NCI-H1694 treated with DMSO at 0.1 percent for 48 hours (cell line): ENCODE measurements around the gene GNAT2.

Experiments used
- DNase-seq: peaks from one replicate; lab custom pipeline; 2025; lab: John Stamatoyannopoulos, UW

Gene GNAT2

DNA sequence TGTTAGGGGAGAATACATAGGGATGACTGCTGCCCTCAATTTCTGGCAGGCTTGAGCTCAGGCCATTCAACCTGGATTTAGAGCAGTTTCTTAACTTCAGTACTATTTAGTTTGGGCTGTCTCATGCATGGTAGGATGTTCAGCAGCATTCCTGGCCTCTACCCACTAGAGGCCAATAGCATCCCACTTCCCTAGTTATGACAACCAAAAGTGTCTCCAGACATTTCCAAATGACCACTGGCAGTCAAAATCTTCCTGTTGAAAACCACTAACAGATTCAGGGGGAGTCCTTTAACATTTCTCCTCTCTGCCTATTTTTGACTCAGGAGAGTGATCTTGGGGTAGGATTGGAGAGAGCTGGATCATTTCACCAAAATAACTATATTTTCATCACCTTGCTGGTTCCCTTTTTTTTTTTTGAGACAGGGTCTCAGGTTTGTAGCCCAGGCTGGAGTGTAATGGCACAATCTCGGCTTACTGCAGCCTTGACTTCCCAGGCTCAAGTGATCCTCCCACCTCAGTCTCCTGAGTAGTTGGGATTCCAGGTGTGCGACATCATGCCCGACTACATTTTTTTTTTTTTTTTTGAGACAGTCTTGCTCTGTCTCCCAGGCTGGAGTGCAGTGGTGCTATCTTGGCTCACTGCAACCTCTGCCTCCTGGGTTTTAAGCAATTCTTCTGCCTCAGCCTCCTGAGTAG lies 8.7 kb downstream of the GNAT2 start:
- no peak for DNase-seq

DNA sequence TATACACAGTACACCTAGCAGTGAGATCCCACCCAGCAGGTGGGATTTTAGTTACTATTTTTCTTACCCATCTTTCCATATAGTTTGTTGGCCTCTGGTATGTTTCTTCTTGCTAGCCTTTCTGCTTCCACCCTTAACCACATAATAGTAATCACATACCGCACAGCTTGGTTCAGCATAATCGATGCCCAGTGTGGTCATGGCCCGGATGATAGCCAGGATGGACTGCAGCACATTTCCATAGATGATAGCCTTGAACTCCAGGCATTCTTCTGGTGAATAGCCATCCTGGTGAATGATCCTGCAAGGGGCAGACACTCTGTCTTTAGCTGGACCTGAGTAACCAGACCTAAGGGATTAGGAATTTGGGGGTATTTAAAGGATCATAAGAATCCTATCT lies 9.5 kb downstream of the GNAT2 start:
- no peak for DNase-seq

DNA sequence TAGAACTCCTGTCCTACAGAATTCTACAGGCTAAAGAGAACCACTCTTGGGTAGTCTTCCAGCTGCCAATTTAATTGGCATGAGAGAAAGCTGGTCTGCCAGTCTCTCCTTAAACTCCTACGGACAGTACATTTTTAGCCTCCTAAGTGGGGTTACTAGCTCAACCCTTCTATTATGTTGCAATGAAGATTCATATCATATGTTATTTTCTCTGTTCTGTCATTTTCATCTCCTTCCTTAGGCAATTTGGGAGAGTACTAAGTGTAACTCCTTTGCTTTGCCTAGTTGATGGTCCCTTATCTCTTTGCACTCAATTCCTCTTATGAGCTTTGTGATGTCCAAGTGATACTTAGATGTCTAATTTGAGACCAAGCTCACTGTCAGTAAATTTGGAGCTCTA lies 14.0 kb downstream of the GNAT2 start:
- no peak for DNase-seq

- no peak for DNase-seq
Measured at GRCh38 chr1:109603229-109603628, 16.2 kb downstream of the GNAT2 start.

GRCh38 chr1:109598655-109599054 lies 20.8 kb downstream of the GNAT2 start:
- DNase-seq: no peak

GRCh38 chr1:109598156-109598555 lies 21.3 kb downstream of the GNAT2 start:
- DNase-seq: no peak

GRCh38 chr1:109595531-109595930 lies 23.9 kb downstream of the GNAT2 start:
- DNase-seq: no peak

DNA sequence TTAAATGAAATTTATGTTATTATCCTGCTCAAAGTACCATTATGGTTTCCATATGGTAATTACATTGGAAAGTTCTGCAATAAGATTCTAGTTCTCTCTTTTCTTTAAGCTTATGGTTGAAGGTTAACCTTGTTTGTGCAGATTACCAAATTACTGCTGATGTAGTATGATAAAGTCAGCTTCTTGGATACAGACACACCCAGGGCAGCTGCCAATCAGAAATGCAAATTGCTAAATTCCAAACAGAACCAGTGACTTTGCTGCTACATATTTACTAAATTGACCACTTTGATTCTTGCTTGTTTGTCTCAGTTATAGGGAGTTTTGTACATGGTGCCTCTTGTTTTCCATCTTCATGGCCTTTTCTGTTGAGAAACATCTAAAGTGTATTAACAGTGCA lies 26.5 kb downstream of the GNAT2 start:
- no peak for DNase-seq

GRCh38 chr1:109589679-109590078 lies 29.7 kb downstream of the GNAT2 start:
- DNase-seq: no peak

DNA sequence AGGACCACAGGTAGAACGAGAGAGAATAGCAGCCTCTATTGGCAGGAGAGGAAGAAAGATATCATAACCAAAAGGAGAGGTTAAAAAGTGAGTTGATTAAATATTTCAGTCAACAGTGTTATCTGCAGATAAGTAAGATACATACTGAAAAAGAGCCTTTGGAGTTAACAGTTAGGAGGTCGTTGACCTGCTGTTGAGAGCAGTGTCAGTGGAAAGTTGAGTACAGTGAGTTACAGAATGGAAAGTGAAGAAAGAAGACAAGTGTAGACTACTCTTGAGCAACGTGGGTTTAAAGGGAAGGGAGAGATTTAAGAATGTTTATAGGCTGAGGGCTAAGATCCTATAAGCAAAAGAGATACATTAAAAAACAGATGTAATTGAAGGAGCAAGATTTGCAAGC lies 30.2 kb downstream of the GNAT2 start:
- no peak for DNase-seq

DNA sequence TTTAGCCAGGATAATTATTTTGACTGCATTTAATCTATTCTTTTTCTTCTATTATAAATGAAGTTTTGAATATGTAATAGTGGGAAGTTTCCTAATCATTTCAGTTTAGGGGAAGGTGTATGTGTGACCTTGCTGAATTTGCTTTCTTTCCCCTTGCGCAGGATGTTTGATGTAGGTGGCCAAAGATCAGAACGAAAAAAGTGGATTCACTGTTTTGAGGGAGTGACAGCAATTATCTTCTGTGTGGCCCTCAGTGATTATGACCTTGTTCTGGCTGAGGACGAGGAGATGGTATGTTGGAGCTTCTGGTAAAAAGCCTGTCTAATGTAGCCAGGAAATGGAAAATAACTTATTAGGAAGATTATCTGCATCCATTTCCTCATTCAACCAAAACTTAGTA lies 33.4 kb downstream of the GNAT2 start:
- no peak for DNase-seq

- DNase-seq: no peak
Measured at GRCh38 chr1:109584766-109585165, 34.6 kb downstream of the GNAT2 start.

DNA sequence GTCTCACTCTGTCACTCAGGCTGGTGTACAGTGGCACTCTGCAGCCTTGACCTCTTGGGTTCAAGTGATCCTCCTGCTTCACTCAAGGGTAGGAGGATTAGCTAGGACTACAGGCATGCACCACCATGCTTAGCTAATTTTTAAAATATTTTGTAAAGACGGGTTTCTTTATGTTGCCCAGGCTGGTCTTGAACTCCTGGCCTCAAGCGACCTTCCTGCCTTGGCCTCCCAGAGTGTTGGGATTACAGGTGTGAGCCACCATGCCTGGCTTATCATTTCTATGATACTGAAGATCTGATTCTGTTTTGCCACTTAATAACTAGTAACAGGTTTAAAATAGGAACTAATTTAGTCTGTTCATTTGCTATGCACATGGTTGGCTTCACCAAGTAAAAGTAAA lies 37.4 kb downstream of the GNAT2 start:
- DNase-seq: no peak

DNA sequence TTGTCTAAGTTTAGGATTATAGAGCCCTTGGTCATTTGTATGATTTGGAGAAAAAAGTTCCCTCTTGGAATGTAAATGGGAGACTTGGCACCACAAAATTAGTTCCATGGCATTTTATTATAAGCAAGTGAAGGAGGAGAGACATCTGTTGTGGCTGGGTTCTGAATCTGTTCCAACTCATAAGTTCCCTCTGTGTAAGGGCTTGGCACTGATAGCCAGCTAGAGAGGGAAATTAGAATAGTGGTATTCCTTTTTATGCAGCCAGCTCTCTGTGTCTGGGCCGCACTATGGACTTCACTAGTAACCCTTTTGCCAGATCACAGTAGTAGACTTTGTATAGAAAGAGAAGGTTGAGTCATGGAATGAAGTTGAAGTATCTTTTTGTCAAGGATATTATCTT lies 39.9 kb downstream of the GNAT2 start:
- peak; percentile 72 for DNase-seq

DNA sequence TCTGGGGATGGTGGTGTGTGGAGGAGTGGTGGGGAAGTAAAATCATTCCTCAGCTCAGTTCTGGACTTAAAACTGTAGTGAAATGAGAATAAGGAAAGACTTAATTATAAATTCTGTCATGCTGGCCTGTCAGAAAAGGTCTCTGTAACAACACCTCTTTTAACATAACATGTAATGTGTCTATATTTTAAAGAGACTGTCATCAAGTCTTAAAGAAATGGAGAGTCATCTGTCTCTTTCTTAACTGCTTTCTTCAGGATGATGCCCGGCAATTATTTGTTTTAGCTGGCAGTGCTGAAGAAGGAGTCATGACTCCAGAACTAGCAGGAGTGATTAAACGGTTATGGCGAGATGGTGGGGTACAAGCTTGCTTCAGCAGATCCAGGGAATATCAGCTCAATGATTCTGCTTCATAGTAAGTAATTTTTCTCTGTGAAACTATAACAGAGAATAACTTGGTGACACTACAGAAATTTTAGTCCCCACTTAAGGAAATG lies 40.4 kb downstream of the GNAT2 start:
- DNase-seq: no peak

DNA sequence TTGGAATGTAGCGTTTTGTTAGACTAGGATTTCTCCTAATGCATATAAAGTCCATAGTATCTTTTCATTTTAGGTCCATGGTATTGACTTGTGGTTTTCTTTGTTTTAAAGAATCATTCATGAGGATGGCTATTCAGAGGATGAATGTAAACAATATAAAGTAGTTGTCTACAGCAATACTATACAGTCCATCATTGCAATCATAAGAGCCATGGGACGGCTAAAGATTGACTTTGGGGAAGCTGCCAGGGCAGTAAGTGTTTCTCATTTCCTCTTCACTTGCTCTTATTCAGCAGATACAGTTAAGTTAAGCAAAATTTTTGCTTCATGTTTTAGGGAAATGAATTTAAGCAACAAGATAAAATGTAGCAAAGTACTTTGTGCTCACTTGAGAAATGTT lies 45.6 kb downstream of the GNAT2 start:
- no peak for DNase-seq

DNA sequence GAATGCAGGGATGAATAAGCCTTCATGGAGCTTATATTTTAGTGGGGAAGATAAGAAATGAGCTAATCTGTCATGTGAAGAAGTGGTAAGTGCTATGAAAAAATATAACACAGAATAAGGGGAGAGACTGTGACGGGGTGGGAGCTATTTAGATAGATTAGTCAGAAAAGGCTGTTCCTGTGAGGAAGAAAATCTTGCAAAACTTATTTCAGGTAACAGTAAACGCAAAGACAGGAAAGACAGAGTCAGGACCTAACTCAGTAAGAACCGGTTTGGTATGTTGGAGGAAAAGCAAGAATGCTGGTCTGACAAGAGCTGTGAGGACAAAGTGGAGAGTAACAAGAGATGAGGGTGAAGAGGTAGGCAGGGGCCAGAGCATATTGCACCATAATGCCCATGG lies 49.0 kb downstream of the GNAT2 start:
- no peak for DNase-seq

DNA sequence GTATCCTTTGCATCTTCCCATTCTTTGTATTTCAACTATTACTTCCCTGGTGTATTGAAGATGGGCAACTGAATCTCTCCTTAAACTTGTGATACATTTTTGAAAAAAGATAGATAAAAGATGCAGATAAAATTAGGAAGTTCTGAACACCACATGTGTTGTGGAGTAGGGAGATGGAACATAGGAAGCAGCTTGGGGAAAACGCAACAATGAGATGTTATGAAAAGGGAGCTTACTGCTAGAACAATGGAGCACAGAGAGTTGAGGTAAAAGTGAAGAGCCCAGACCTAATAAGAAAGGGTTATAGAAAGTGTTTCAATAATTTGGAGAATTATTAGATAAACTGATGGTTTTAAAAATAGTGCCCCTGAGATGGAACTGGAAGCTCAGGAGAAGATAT lies 50.1 kb downstream of the GNAT2 start:
- no peak for DNase-seq

GRCh38 chr1:109567877-109568672 lies 51.3 kb downstream of the GNAT2 start:
- peak; percentile 44 for DNase-seq

DNA sequence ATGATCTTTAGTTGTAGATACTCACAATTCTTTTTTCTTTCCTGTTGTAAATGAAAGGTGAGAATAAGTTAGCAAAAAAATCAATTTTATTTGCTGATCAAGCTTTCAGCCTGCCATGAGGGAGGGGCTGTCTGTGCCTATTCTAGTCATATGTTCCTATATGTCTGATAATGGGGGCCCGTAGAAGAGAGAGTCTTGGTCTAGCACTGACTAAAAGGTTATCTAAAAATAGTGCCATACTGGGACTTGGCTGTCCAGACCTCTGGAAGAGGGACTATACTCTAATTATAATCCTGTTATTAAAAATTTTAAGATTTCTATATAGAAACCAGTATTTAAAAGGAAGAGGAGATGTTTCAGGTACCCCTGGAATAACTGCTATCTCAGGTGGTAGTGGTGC lies 52.4 kb downstream of the GNAT2 start:
- DNase-seq: no peak

DNA sequence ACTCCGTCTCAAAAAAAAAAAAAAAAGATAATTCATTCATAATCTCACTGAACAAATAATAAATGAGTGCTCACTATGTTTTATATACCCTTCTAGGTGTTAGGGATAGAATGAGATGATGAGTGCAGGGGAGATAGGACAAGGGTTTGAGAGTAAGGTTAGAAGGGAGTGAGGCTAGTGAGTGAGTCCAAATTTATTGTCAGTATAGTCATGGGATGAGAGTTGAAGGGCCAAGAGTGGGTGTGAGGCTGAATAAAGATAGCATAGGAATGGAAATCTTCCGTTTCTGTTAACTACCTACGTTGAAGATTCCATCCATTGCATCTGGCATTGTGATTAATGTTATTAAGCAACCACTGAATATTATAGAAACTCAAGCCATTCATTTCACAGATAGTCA lies 54.2 kb downstream of the GNAT2 start:
- DNase-seq: no peak

DNA sequence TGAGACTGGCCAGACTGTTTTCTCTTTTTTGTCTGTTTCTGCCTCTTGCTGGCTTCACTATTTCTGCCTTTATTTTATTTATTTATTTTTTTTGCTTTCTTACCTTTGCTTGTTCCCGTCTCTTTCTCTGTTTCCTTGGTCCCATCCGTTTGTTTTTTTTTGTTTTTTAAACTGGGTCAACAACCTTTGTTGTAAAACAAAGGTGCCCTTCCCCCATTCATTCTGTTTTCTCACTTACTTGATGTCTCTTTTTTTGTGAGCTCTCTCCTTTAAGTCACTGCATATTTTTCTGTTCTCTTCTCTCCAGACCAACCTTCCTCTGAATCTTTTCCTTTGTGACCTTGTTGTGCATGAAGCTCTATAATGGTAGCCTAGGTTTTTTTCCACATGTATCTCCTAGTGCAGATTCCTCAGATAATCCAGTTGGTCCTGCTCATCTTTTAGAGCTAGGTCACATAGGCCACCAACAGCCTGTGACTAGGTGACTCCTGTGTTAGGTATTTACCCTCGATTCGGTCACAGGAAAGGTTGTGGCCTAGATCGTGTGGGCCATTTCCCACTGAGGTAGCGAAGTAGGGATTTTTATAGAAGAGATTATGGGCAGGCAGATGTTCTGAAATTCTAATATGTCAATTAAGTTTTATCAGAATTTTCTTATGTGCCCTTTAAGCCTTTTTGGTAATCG lies 55.1 kb downstream of the GNAT2 start:
- DNase-seq: no peak

DNA sequence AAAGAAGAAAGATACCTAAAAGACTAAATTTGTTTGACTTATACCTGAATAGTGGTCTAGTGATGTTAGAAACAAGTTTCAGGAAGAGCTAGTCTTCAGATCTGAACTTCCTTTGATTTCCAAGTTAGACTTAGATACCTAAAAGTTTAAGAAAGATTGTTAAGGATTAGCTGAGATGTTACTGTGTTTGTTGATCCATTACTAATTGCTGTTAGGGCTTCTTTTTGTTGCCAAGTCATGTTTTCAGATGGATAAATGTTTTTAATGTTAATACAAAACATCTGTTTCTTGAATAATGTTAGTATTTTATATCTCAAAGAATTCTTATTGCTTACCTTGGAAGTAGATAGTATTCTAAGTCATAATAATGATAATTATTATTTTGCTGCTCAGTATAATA lies 59.4 kb downstream of the GNAT2 start:
- DNase-seq: no peak
